HG02798 (cell line): ENCODE data around the gene GID8.

Experiments used
- ATAC-seq: cut with Tn5 transposase; IDR thresholded peaks from one replicate; pipeline ENCODE4 v1.9.1; 2021; ENCODE audit warnings: mild to moderate bottlenecking; ENCODE audit not compliant: unreplicated experiment, poor library complexity

The GID8 gene

GRCh38 chr20:62938105-62938888 lies at the start of gene GID8:
TSS of gene GID8 (plus strand) at chr20:62938147. CDS start at chr20:62941503, 3,356 bp downstream.
- ATAC-seq: peak; percentile 47

GRCh38 chr20:62888406-62888805 lies 49.5 kb upstream of the GID8 start:
- ATAC-seq: no peak

GRCh38 chr20:62888910-62889309 lies 49.0 kb upstream of the GID8 start:
- no peak for ATAC-seq

- no peak for ATAC-seq
These were observed 48.5 kb upstream of the GID8 start for GRCh38 chr20:62889411-62889810.

- ATAC-seq: no peak
These were observed 48.1 kb upstream of the GID8 start for GRCh38 chr20:62889871-62890270.

GRCh38 chr20:62890444-62890843 lies 47.5 kb upstream of the GID8 start:
- ATAC-seq: no peak

- ATAC-seq: no peak
These were observed 46.8 kb upstream of the GID8 start for GRCh38 chr20:62891111-62891510.

GRCh38 chr20:62892348-62893304 lies 45.3 kb upstream of the GID8 start:
- no peak for ATAC-seq

- no peak for ATAC-seq
These were observed 44.2 kb upstream of the GID8 start for GRCh38 chr20:62893700-62894099.

GRCh38 chr20:62894261-62894660 lies 43.7 kb upstream of the GID8 start:
- ATAC-seq: no peak

GRCh38 chr20:62895539-62895938 lies 42.4 kb upstream of the GID8 start:
- no peak for ATAC-seq

GRCh38 chr20:62896526-62896925 lies 41.4 kb upstream of the GID8 start:
- ATAC-seq: no peak

GRCh38 chr20:62897666-62898065 lies 40.3 kb upstream of the GID8 start:
- no peak for ATAC-seq

GRCh38 chr20:62898093-62898964 lies 39.6 kb upstream of the GID8 start:
- no peak for ATAC-seq

- ATAC-seq: peak; percentile 31
These were observed 38.8 kb upstream of the GID8 start for GRCh38 chr20:62898970-62899632.

GRCh38 chr20:62899633-62900051 lies 38.3 kb upstream of the GID8 start:
- no peak for ATAC-seq

- ATAC-seq: peak; percentile 83
These were observed 37.8 kb upstream of the GID8 start for GRCh38 chr20:62900052-62900691.

GRCh38 chr20:62900692-62901584 lies 37.0 kb upstream of the GID8 start:
- ATAC-seq: peak; percentile 3
